Sciatic nerve (tissue), 2 donors: ENCODE measurements around the gene OGG1. TPM values are rescaled to one million over a fixed set of nuclear protein-coding genes. Genes with fewer than 3 reads are reported as not detected.

Experiments used
- ATAC-seq: fragments of 200-7000 bp; cut with Tn5 transposase; one replicate; pipeline ENCODE4 v1.9.1; 2020; ENCODE audit warnings: mild to moderate bottlenecking, moderate library complexity
- DNase-seq: peaks from one replicate; pipeline ENCODE4 v3.0.0-alpha.2; 2020; ENCODE audit warnings: low spot score
- intact Hi-C: fragments of 100-400 bp; cut with DNase I; formaldehyde crosslinking; loops from one replicate; pipeline ENCODE4 v1.14.2; 2022
- total RNA-seq: library from RNA; stranded (reverse); fragmentation: NEBNext Ultra II Directional; extraction: Animal tissue kit (Norgen Biotek cat#: 25700); gene quantifications from one replicate; pipeline ENCODE4 v1.2.1, GENCODE V29; 2021
- donor health status: DM: no; HTN: no; CAD: no.
- donor health status: DM: no; HTN: no; CAD: no.

Gene OGG1
- total RNA-seq, 1 donor from 2014 or later, result 31.2 TPM

DNA sequence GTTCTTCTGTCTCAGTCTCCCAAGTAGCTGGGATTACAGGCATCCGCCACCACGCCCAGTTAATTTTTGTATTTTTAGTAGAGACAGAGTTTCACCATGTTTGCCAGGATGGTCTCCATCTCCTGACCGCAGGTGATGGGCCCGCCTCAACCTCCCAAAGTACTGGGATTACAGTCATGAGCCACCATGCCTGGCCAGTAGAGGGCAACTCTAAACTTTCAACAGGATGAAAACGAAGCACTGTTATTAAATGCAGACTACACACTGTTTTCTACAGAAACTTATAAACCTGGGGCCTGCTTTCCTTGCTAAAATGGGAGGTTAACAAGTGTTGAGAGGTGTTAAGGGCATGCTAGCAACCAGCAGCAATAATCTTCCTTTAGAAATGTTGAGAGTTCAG, 50.8 kb downstream of the OGG1 start:
- intact Hi-C loops, result no loop called here
- ATAC-seq (no peak), DNase-seq (no peak)

- no peak for DNase-seq
- intact Hi-C loops, result no loop called here
- no peak for ATAC-seq
Observed at GRCh38 chr3:9803494-9803893, 53.7 kb downstream of the OGG1 start.

DNA sequence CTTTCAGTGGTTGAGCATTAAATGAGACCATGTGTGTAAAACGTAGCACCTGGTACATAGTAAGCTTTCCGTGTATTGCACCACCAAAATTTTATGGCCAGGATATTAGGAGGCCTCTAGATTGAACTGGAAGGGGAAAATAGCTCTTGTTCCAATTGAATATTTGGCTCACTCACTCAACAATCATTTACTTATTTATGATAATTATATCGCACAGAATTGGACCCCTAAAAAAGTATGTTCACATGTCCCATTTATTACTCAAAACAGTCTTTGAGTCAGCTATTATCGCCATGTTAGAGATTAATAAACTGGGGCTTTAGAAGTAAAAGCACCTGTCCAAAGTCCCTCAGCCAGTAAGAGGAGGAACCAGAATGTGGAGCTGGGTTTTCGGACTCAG, 55.2 kb downstream of the OGG1 start:
- DNase-seq, result no peak
- ATAC-seq, result no peak
- intact Hi-C loops, result no loop called here

DNA sequence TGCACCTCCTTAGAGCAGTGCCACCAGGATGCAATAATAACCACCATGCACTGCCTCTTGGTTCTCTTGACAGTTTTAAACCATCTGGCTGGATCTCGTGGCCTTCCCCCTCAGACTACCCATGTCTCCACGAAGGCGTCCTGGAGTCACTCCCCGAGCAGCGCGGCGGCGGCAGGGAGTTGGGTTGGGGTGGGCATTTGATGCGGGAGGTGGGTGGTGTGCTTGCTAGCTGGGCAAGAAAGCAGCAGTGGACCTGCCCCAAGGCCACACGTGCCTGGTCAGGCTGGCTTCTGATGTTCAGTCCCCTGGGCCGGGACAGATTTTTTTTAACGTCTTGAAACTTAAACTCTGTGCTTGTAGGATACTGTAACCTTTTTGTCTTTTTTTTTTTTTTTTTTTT, 56.4 kb downstream of the OGG1 start:
- intact Hi-C loops, result no loop called here
- ATAC-seq (no peak), DNase-seq (no peak)

Other genes with a start within 250 kb of the OGG1 start
- gene LHFPL4, start 196.1 kb upstream of the OGG1 start, total RNA-seq, result not detected
- gene MTMR14, start 100.4 kb upstream of the OGG1 start, total RNA-seq, result 35.5 TPM
- gene CPNE9, start 46.1 kb upstream of the OGG1 start, total RNA-seq, result not detected
- 19.8 TPM for gene BRPF1, start 18.2 kb upstream of the OGG1 start, total RNA-seq
- 26.9 TPM for gene CAMK1, start 20.0 kb downstream of the OGG1 start, total RNA-seq
- 43.1 TPM for gene TADA3, start 42.5 kb downstream of the OGG1 start, total RNA-seq
- gene ARPC4, start 43.1 kb downstream of the OGG1 start, total RNA-seq, result 117 TPM
- 113 TPM for gene TTLL3, start 60.3 kb downstream of the OGG1 start, total RNA-seq
- 29.6 TPM for gene RPUSD3, start 94.1 kb downstream of the OGG1 start, total RNA-seq
- gene CIDEC, start 130.3 kb downstream of the OGG1 start, total RNA-seq, result 13.6 TPM
- gene JAGN1, start 140.7 kb downstream of the OGG1 start, total RNA-seq, result 19.7 TPM
- 5.3 TPM for gene IL17RE, start 152.9 kb downstream of the OGG1 start, total RNA-seq
- gene IL17RC, start 167.1 kb downstream of the OGG1 start, total RNA-seq, result 33.2 TPM
- 36.5 TPM for gene CRELD1, start 183.9 kb downstream of the OGG1 start, total RNA-seq
- gene PRRT3, start 202.5 kb downstream of the OGG1 start, total RNA-seq, result 1.5 TPM
- 51.6 TPM for gene EMC3, start 236.9 kb downstream of the OGG1 start, total RNA-seq